Measurements from ENCODE around the gene CRYBA4.

The CRYBA4 gene

DNA sequence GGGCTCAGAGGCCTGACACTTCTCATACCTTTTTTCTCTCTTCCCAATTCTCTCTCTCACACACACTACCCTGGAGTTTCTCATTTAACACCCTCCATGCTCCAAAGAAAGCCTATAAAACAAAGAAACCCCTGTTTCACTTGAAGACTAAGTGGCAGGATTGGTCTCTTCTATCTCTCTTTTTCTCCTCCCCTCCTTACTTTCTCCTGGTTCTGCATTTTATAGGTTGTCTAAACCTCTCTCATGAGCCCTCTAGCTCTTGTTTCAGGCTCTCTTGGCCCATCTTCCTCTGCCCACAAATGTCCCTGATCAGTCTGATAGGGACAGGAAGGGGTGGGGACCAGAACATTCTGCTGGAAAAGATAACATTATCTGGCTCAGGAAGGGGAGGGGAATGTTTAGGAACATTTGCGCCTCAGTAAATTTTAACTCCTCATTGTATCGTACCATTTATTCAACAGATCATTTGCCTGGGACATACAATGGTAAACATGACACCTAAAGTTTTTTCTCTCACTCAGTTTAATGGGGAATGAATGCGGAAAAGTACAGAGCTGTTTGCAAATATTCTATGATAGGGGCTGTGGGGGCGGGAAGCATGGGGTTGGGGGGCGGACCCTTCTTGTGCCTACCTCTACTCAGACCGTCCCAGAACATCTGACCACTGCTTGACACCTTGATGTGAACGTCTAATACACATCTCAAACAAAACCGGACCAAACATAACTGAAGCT is 10.8 kb downstream of the CRYBA4 start:
- no peak overlapping the region for H3K4me3 ChIP-seq (ENCODE audit: low read length)
- no peaks in the 10 kb centered on the region for H3K9me3 ChIP-seq (replicated peaks; ENCODE audit: low read length)
- H3K9ac ChIP-seq (ENCODE audit: low read depth, low read length), result no peak overlapping the region
- H3K27me3 ChIP-seq (ENCODE audit: control insufficient read depth, insufficient read depth, low read length), result peaks cover 17% of the 10 kb centered on the region
- H3K4me1 ChIP-seq (ENCODE audit: control insufficient read depth, insufficient read depth, low read length), result no peaks in the 10 kb centered on the region
- H3K36me3 ChIP-seq (ENCODE audit: insufficient read depth, low read length), result no peaks in the 10 kb centered on the region
- H3K4me2 ChIP-seq (ENCODE audit: low read length), result no peak overlapping the region

DNA sequence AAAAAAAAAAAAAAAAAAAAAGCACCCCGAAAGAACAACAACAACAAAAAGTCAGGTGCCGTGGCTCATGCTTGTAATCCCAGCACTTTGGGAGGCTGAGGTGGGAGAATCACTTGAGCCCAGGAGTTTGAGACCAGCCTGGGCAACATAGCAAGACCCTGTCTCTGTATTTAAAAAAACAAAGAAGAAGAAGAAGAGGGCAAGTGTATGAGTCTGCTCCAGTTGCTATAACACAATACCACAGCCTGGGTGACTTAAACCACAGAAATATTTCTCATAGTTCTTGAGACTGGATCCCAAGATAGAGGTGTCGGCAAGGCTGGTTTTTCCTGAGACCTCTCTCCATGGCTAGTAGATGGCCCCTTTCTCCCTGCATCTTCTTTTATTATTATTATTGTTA is 12.4 kb downstream of the CRYBA4 start:
- Histone ChIP-seq H3K4me2 (ENCODE audit: low read length) (no peak overlapping the region), H3K9me3 (replicated peaks; ENCODE audit: low read length) (no peaks in the 10 kb centered on the region), H3K4me1 (ENCODE audit: control insufficient read depth, insufficient read depth, low read length) (no peaks in the 10 kb centered on the region), H3K4me3 (ENCODE audit: low read length) (no peak overlapping the region), H3K27me3 (ENCODE audit: control insufficient read depth, insufficient read depth, low read length) (peaks cover 18% of the 10 kb centered on the region), H3K36me3 (ENCODE audit: insufficient read depth, low read length) (no peaks in the 10 kb centered on the region), H3K9ac (ENCODE audit: low read depth, low read length) (no peak overlapping the region)

DNA sequence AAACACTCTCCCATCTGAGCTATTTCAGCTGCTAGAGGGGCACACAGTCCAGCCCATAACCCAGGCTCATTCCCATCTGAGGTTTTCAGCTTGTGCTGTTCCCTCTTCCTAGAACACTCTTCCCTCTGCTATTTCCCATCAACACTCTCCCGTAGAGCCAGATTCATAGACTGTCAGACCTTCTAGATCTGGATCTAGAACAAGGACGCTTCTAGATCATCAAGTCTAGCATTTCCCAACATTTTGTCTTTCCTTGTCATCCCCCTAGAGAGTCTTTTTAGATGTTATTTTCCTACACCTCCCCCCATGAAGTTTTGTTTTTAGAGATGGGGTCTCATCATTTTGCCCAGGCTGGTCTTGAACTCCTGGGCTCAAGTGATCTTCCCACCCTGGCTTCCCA is 13.4 kb downstream of the CRYBA4 start:
- Histone ChIP-seq H3K36me3 (ENCODE audit: insufficient read depth, low read length) (no peaks in the 10 kb centered on the region), H3K27me3 (ENCODE audit: control insufficient read depth, insufficient read depth, low read length) (peaks cover 22% of the 10 kb centered on the region), H3K9me3 (replicated peaks; ENCODE audit: low read length) (no peaks in the 10 kb centered on the region), H3K4me1 (ENCODE audit: control insufficient read depth, insufficient read depth, low read length) (no peaks in the 10 kb centered on the region), H3K4me2 (ENCODE audit: low read length) (no peak overlapping the region), H3K9ac (ENCODE audit: low read depth, low read length) (no peak overlapping the region), H3K4me3 (ENCODE audit: low read length) (no peak overlapping the region)

DNA sequence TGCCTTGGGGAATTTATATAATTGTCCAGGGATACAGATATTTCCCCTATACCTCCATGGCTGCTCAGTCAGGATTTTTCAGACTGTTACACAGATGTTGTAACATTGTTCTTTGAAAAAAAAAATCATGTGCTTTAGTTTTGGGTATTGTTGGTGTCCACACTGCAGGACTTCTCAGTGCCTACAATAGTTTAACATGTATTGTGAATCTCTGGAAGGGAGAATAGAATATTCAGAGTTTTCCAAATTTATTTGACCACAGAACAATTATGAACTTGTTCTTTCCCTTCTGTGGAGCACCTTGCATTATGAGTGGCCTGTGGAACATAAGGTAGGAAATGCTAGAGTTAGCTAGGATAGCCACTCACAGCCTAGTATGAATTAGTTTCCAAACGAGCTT is 14.5 kb downstream of the CRYBA4 start:
- Histone ChIP-seq H3K9me3 (replicated peaks; ENCODE audit: low read length) (no peaks in the 10 kb centered on the region), H3K4me1 (ENCODE audit: control insufficient read depth, insufficient read depth, low read length) (no peaks in the 10 kb centered on the region), H3K4me2 (ENCODE audit: low read length) (no peak overlapping the region), H3K9ac (ENCODE audit: low read depth, low read length) (no peak overlapping the region), H3K4me3 (ENCODE audit: low read length) (no peak overlapping the region), H3K27me3 (ENCODE audit: control insufficient read depth, insufficient read depth, low read length) (peaks cover 27% of the 10 kb centered on the region), H3K36me3 (ENCODE audit: insufficient read depth, low read length) (no peaks in the 10 kb centered on the region)

DNA sequence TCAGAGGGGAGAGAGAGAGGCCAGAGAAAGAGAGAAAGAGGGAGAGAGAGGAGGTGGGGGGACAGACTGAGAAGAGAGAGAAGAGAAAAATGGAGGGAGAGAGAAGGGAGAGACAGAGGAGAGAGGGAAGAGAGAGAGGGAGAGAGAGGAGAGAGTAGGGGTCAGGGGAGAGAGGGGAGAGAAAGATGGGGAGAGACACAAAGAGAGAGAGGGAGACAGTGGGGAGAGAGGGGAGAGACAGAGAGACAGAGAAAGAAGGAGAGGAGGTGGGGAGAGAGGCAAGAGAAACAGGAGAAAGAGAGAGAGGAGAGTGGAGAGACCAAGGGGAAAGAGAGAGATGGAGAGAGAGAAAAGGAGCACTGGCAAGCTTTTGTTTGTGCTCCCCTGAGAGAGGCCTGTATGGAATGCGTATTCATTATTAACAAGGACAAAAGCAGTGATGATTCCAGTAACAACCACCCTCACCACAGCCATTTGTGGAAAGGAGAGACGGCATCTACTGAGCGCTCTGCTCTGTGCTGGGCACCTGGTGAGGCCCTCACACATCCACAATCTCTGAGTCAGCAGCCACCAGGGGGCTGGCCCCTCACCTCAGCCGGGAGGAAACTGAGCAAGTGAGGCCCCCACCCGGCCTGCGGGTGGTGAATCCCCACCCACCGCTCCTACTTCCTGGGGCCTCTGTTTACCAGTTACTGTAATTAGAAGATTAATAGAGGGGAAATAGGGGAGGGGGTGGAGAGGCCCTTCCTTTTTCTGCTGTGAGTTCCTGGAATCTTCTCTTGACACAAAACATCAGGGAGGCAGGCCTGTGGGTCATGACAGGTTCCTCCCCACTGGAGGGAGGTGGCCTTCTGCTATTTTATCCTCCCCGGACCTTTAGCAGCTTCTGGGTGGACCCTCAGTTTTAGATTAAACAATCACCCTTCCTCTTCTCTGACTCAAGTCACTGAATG is 21.0 kb downstream of the CRYBA4 start:
- no peak overlapping the region for H3K9ac ChIP-seq (ENCODE audit: low read depth, low read length)
- H3K4me1 ChIP-seq (ENCODE audit: control insufficient read depth, insufficient read depth, low read length), result peaks cover 27% of the 10 kb centered on the region
- H3K9me3 ChIP-seq (replicated peaks; ENCODE audit: low read length), result no peaks in the 10 kb centered on the region
- no peaks in the 10 kb centered on the region for H3K36me3 ChIP-seq (ENCODE audit: insufficient read depth, low read length)
- no peak overlapping the region for H3K4me2 ChIP-seq (ENCODE audit: low read length)
- no peak overlapping the region for H3K4me3 ChIP-seq (ENCODE audit: low read length)
- peaks cover 21% of the 10 kb centered on the region for H3K27me3 ChIP-seq (ENCODE audit: control insufficient read depth, insufficient read depth, low read length)

DNA sequence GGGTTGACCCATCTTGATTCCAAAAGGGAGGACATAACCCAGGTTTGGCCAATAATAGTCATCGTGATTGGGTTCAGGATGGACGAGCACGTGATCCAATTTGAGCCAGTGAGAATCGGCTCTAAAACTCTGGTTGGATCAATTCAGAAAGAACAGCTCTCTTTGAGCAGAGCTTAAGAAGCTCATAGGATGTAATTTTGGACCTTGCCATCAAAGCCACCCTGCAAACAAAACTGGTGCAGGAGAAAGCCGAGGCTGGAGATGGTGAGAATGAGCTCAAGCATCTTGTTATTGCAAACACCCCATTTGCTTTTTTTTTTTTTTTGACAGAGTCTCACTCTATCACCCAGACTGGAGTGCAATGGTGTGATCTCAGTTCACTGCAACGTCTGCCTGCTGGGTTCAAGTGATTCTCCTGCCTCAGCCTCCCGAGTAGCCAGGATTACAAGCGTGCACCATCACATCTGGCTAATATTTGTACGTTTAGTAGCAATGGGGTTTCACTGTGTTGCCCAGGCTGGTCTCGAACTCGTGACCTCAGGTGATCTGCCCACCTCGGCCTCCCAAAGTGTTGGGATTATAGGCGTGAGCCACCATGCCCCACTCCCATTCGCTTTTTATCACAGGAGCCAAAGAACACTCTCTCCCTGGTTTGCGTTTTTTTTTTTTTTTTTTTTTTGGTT is 21.8 kb downstream of the CRYBA4 start:
- Histone ChIP-seq H3K27me3 (ENCODE audit: control insufficient read depth, insufficient read depth, low read length) (peaks cover 22% of the 10 kb centered on the region), H3K4me1 (ENCODE audit: control insufficient read depth, insufficient read depth, low read length) (peaks cover 28% of the 10 kb centered on the region)

DNA sequence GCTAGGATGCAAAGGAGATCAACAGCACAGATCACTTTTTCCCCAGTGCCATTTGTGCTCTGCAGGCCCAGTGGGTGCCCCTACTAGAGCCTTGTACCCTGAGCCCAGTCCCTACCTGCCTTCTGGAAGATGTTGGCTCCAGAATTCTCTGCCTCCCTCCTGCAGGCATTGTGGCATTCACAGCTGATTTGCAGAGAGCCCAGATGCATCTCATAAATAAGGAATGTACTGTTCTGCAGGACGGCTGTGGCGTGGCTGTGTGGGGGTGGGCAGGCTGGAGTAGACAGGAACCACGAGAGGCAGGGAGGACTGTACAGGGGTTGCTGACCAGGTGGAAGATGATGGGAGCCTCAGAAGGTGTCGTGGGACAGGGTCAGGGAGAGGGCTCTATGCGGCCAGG is 24.4 kb downstream of the CRYBA4 start:
- peaks cover 26% of the 10 kb centered on the region for H3K27me3 ChIP-seq (ENCODE audit: control insufficient read depth, insufficient read depth, low read length)
- H3K4me2 ChIP-seq (ENCODE audit: low read length), result peak overlapping the region; percentile 8
- no peaks in the 10 kb centered on the region for H3K9me3 ChIP-seq (replicated peaks; ENCODE audit: low read length)
- peaks cover 28% of the 10 kb centered on the region for H3K4me1 ChIP-seq (ENCODE audit: control insufficient read depth, insufficient read depth, low read length)
- H3K36me3 ChIP-seq (ENCODE audit: insufficient read depth, low read length), result no peaks in the 10 kb centered on the region
- H3K4me3 ChIP-seq (ENCODE audit: low read length), result no peak overlapping the region
- H3K9ac ChIP-seq (ENCODE audit: low read depth, low read length), result no peak overlapping the region

More for the DNA sequence above, 21.8 kb downstream of the CRYBA4 start:
- no peaks in the 10 kb centered on the region for H3K9me3 ChIP-seq (replicated peaks; ENCODE audit: low read length)
- no peak overlapping the region for H3K4me2 ChIP-seq (ENCODE audit: low read length)
- H3K9ac ChIP-seq (ENCODE audit: low read depth, low read length), result no peak overlapping the region
- no peak overlapping the region for H3K4me3 ChIP-seq (ENCODE audit: low read length)
- no peaks in the 10 kb centered on the region for H3K36me3 ChIP-seq (ENCODE audit: insufficient read depth, low read length)

DNA sequence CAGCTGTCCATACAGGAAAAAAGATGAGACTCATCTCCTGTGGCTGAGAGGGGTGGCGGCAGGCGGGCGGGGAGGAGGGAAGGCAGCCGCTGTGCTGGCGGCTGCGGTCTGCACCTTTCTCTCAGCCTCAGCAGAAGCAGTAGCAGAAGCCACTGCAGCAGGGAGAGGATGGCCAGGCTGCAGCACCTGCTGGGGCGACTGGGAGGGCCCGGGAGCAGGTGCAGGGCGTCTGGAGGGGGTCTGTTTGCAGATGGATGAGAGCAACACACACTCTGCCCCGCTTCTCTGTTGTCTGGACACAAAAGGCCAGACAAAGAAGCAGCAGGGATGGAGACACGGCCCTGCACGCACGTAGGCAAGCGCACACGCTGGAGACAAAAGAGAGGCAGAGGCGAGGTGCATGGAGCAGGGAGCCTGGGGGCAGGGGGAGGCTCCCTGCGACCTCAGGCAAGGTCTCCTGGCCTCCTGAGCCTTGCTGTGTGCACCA is 26.3 kb downstream of the CRYBA4 start:
- no peak overlapping the region for H3K4me2 ChIP-seq (ENCODE audit: low read length)
- H3K36me3 ChIP-seq (ENCODE audit: insufficient read depth, low read length), result no peaks in the 10 kb centered on the region
- no peaks in the 10 kb centered on the region for H3K9me3 ChIP-seq (replicated peaks; ENCODE audit: low read length)
- peaks cover 28% of the 10 kb centered on the region for H3K4me1 ChIP-seq (ENCODE audit: control insufficient read depth, insufficient read depth, low read length)
- no peak overlapping the region for H3K9ac ChIP-seq (ENCODE audit: low read depth, low read length)
- H3K27me3 ChIP-seq (ENCODE audit: control insufficient read depth, insufficient read depth, low read length), result peaks cover 41% of the 10 kb centered on the region
- H3K4me3 ChIP-seq (ENCODE audit: low read length), result no peak overlapping the region

DNA sequence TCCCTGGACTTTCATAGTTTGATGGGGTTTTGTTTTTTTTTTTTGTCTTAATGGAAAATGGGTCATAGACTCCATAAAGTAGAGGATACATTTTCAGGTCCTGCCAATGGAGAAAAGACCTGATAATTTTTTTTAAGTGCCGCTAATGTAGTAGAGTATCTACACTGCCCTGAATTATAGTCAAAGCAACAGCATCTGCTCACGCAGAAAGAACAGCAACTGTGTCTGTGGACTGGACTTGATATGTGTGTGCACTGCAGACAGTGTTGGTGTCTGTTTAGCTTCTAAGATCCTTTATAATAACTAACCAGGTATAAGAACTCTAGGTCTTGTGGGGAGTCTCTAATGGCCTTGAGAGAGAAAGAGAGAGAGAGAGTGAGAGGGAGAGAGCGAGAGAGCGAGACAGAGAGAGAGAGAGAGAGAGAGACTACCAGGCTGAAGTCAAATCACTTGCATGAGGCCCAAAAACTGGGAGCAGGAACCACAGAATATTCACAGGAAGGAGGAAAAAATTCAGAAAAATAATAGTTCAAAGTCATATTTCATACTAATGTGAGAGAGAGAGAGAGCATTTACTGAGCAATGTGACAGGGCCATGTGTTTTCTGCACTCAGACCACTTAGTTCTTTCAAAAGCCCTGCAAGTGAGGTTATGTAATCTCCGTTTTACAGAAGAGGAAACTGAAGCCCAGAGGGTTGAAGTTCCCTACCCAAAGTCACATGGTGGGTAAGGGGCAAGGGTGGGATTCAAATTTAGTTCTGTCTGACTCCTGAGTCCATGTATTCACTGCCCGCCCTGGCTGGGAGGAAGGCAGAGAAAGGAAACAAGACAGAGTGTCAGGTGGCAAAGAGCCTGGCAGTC is 27.0 kb downstream of the CRYBA4 start:
- Histone ChIP-seq H3K36me3 (ENCODE audit: insufficient read depth, low read length) (no peaks in the 10 kb centered on the region), H3K4me1 (ENCODE audit: control insufficient read depth, insufficient read depth, low read length) (peaks cover 28% of the 10 kb centered on the region), H3K27me3 (ENCODE audit: control insufficient read depth, insufficient read depth, low read length) (peaks cover 48% of the 10 kb centered on the region), H3K4me3 (ENCODE audit: low read length) (no peak overlapping the region), H3K9ac (ENCODE audit: low read depth, low read length) (no peak overlapping the region), H3K4me2 (ENCODE audit: low read length) (no peak overlapping the region), H3K9me3 (replicated peaks; ENCODE audit: low read length) (no peaks in the 10 kb centered on the region)

DNA sequence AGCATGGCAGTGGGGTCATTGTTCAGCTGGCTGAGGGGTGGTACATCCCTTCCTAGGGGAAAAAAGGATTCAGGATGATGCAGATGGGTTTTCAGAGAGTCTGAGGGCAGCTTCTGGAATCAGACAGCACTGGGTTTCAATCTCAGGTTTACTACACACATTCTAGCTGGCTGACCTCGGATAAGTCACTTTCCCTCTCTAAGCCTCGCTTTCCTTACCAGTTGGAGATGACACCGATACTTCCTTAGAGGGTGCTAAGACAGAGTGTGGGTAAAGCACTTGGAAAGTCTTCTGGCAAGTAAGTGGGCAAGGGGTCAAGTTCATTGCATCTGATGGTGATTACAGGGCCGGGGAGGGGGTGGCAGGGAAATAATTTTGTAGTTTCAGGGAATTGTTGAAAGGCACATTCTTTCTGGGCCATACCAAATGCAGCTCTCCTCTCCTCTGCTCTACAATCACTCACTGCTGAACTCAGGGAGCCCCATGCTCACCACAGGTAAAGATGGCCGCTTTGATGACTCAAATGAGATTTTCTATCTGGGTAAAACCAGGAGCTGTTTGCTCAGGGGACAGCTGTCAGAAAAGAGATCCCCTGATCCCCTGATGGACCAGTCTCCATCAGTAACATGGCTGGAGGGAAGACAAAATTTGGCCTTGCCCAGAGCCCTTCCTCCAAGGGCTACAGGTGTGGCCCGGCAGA is 29.1 kb downstream of the CRYBA4 start:
- H3K27me3 ChIP-seq (ENCODE audit: control insufficient read depth, insufficient read depth, low read length), result peaks cover 63% of the 10 kb centered on the region
- no peak overlapping the region for H3K4me3 ChIP-seq (ENCODE audit: low read length)
- H3K4me1 ChIP-seq (ENCODE audit: control insufficient read depth, insufficient read depth, low read length), result peaks cover 18% of the 10 kb centered on the region
- H3K4me2 ChIP-seq (ENCODE audit: low read length), result no peak overlapping the region
- H3K9me3 ChIP-seq (replicated peaks; ENCODE audit: low read length), result no peaks in the 10 kb centered on the region
- no peak overlapping the region for H3K9ac ChIP-seq (ENCODE audit: low read depth, low read length)
- no peaks in the 10 kb centered on the region for H3K36me3 ChIP-seq (ENCODE audit: insufficient read depth, low read length)

Data from skeletal muscle satellite cell (primary cell).